ENCODE measurements around the gene SPATA31C2.

DNA sequence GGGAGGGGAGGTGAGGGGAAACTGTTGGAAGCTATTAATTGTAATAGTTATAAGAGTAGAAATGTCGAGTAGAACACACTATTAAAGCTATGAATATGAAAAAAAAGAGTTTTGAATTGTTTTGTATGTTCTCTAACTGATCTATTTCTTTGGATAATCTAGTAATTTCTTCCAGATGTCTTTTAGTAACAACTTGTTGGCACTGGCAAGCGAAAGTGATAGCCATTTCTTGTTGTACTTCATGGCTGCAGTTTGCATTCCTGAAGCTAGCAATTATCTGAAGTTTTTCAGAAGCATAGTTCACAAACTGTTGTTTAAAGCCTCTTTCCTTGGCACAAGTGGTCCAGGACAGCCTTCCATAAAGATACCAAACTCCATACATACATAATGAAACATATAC lies 49.4 kb upstream of the SPATA31C2 start:
- no peak for TF ChIP-seq CTCF (conservative IDR thresholded peaks at IDR 0.05 in 1 of 2, IDR thresholded peaks at IDR 0.05 in 1 of 2; ENCODE audit: extremely low read depth in 1 of 2, insufficient read depth in 1 of 2, low read depth in 1 of 2, low read length in 2 of 2)
- no peak for TF ChIP-seq EZH2 (IDR thresholded peaks at IDR 0.05; ENCODE audit: borderline replicate concordance, low read length)
